Measurements from ENCODE around the gene LCNL1. TPM values are rescaled to one million over a fixed set of nuclear protein-coding genes. Genes with fewer than 3 reads are reported as not detected.
"Not testable (repeated sequence)": the region's sequence is repeated elsewhere in the genome, so short reads cannot be mapped to it uniquely, and the experiment has no call there.

Gene LCNL1
- total RNA-seq, 1 experiment from 2014 or later: 0.21 TPM

DNA sequence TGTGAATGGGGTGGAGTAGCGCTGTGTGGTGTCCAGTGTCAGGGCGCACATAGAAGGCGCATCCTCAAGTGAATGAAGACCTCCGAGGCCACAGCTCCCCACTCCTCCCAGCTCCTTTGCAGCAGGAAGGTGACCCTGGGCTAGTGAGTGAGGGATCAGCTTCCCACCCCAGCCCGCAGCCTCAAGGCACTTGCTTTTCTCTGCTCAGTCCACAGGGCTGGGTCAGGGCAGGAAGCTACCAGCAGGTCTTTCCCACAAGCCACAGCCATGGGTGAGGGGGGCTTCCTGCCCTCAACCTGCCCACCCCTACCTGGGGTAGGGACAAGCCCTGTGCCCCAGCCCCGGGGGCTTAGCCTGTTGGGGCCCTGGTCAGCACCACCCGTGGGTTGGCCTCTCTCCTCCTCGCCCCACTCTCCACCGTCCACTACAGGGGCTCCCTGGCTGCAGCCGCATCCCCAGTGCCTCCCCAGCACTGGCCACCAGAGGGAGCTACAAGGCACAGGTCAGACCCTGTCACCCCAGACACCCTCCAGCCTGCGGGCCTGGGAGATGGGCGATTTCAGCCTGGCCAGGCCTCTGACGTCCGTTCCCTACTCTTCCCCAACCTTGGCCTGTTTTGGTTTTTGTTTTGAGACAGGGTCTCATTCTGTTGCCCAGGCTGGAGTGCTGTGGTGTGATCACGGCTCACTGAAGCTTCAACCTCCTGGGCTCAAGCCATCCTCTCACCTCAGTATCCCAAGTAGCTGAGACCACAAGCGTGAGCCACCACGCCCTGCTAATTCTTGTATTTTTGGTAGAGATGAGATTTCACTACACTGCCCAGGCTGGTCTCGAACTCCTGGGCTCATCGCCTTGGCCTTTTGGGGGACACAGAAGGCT, 46.5 kb downstream of the LCNL1 start:
- Histone ChIP-seq H3K27me3 (ENCODE audit: control insufficient read depth, insufficient read depth, low read length) (peaks cover 17% of the 10 kb centered on the region), H3K4me3 (ENCODE audit: insufficient read depth, low read depth, low read length) (peak overlapping the region; percentile 53; the same call in 1 of the 2 replicates), H3K36me3 (replicated peaks; ENCODE audit: control insufficient read depth, insufficient read depth, low read length) (no peaks in the 10 kb centered on the region)
- peak; percentile 94 for DNase-seq

- H3K4me3 ChIP-seq (ENCODE audit: insufficient read depth, low read depth, low read length): no peak overlapping the region
- no peak for DNase-seq
Measured at GRCh38 chr9:137030006-137030405, 47.2 kb downstream of the LCNL1 start.

DNA sequence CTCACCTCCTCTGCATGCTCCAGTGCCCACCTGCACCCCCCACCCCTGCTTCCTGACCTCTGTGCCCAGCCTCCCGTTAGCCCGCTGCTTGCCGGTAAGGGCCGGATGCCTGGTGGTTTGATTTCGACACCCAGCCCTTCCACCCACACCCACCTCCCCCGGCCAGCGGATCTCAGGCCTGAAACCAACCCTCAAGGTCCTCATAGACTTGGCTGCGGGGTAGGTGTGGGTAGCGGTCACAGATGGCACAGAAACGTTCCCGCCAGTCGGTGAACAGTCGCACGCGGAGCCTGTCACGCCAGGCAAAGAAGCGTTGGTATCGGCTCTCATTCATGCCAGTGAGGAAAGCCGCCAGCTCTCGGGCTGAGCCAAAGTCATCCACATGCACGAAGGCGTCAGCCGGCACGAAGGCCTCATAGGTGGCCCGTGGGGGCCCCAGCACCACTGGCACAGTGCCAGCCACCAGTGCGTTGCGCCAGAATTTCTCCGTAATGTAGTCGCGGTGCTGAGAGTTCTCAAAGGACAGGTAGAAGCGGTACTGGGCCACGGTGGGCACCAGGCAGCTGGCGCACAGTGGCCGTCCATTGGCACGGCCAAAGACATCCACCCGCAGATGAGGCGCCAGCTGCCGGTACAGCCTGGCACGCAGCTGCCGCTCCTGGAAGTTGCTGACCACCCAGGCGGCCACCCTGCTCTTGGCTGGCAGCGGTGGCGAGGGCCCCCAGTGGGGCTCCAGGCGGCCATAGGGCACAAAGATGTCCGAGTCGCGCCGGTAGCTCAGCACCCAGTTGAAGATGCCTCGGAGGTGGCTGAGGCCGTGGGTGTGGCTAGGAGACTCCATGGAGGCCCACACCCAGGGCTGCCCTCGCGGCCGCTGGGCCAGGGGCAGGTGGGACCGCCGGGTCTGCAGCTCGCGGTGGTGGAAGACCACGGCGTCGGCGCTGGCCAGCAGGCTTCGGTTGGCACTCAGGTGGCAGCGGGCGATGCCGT, 48.0 kb downstream of the LCNL1 start:
- Histone ChIP-seq H3K36me3 (replicated peaks; ENCODE audit: control insufficient read depth, insufficient read depth, low read length) (no peaks in the 10 kb centered on the region), H3K27me3 (ENCODE audit: control insufficient read depth, insufficient read depth, low read length) (peaks cover 17% of the 10 kb centered on the region), H3K4me3 (ENCODE audit: insufficient read depth, low read depth, low read length) (no peak overlapping the region)
- DNase-seq: no peak

More at GRCh38 chr9:137030006-137030405, 47.2 kb downstream of the LCNL1 start:
- Histone ChIP-seq H3K27me3 (ENCODE audit: control insufficient read depth, insufficient read depth, low read length) (peaks cover 17% of the 10 kb centered on the region), H3K36me3 (replicated peaks; ENCODE audit: control insufficient read depth, insufficient read depth, low read length) (no peaks in the 10 kb centered on the region)

GRCh38 chr9:137031904-137032640, 49.3 kb downstream of the LCNL1 start, which contains the start of gene FUT7:
Gene FUT7 (minus strand): TSS chr9:137032088. CDS start chr9:137031991, 97 bp downstream.
- Histone ChIP-seq H3K36me3 (replicated peaks; ENCODE audit: control insufficient read depth, insufficient read depth, low read length) (no peaks in the 10 kb centered on the region), H3K27me3 (ENCODE audit: control insufficient read depth, insufficient read depth, low read length) (peaks cover 16% of the 10 kb centered on the region), H3K4me3 (ENCODE audit: insufficient read depth, low read depth, low read length) (no peak within 1 kb of the TSS)
- DNase-seq: no peak

DNA sequence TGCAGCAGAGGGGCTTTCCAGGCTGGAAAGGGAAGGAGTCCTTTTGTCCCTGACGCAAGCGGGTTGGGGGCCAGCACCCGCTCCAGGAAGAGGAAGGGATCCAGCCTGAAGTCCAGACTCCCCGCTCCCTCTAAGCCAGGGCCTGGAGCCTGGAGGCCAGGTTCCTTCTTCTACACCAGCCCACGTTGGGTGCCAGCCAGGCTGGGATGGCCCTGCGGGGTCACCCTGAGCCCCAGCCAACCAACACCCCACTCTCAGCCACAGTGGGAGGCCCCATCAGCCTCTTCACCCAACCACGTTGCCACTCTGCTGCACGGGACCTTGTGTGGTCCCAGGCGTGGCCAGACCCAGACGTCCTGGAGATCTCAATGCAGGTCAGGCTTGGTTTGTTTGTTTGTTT, 50.1 kb downstream of the LCNL1 start:
- DNase-seq: no peak
- Histone ChIP-seq H3K4me3 (ENCODE audit: insufficient read depth, low read depth, low read length) (no peak overlapping the region), H3K27me3 (ENCODE audit: control insufficient read depth, insufficient read depth, low read length) (peaks cover 10% of the 10 kb centered on the region), H3K36me3 (replicated peaks; ENCODE audit: control insufficient read depth, insufficient read depth, low read length) (no peaks in the 10 kb centered on the region)

DNA sequence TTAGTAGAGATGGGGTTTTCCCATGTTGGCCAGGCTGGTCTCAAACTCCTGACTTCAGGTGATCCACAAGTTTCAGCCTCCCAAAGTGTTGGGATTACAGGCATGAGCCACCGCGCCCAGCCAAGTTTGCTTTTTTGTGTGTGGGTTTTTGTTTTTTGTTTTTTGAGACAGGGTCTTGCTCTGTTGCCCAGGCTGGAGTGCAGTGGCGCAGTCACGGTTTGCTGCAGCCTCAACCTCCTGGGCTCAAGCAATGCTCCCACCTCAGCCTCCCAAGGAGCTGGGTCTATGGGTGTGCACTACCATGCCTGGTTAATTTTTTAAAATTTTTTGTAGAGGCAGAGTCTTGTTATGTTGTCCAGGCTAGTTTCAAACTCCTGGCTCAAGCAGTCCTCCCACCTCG, 50.7 kb downstream of the LCNL1 start:
- H3K27me3 ChIP-seq (ENCODE audit: control insufficient read depth, insufficient read depth, low read length); DNase-seq; H3K4me3 ChIP-seq (ENCODE audit: insufficient read depth, low read depth, low read length); H3K36me3 ChIP-seq (replicated peaks; ENCODE audit: control insufficient read depth, insufficient read depth, low read length): not testable (repeated sequence)

- Histone ChIP-seq H3K4me3 (ENCODE audit: insufficient read depth, low read depth, low read length) (no peak overlapping the region), H3K27me3 (ENCODE audit: control insufficient read depth, insufficient read depth, low read length) (peaks cover under 1% of the 10 kb centered on the region; the same call in 1 of the 2 replicates), H3K36me3 (replicated peaks; ENCODE audit: control insufficient read depth, insufficient read depth, low read length) (no peaks in the 10 kb centered on the region)
- DNase-seq: peak; percentile 75
Measured at GRCh38 chr9:137034039-137034708, 51.4 kb downstream of the LCNL1 start.

GRCh38 chr9:137034709-137035506, 52.1 kb downstream of the LCNL1 start:
- Histone ChIP-seq H3K27me3 (ENCODE audit: control insufficient read depth, insufficient read depth, low read length) (no peaks in the 10 kb centered on the region; the same call in 1 of the 2 replicates), H3K36me3 (replicated peaks; ENCODE audit: control insufficient read depth, insufficient read depth, low read length) (no peaks in the 10 kb centered on the region; the same call in 1 of the 2 replicates), H3K4me3 (ENCODE audit: insufficient read depth, low read depth, low read length) (no peak overlapping the region)
- DNase-seq: peak; percentile 98

Other genes with a start within 250 kb of the LCNL1 start
- 0.76 and 1.4 TPM in 2 replicates for gene LCN10, start 240.1 kb upstream of the LCNL1 start, total RNA-seq (2014; rRNA removed; shearing (Covaris generic))
- not detected in 2 replicates for gene LCN6, start 234.5 kb upstream of the LCNL1 start, total RNA-seq (2014; rRNA removed; shearing (Covaris generic))
- not detected in 2 replicates for gene LCN8, start 224.8 kb upstream of the LCNL1 start, total RNA-seq (2014; rRNA removed; shearing (Covaris generic))
- gene LCN15, start 218.5 kb upstream of the LCNL1 start, total RNA-seq (2014; rRNA removed; shearing (Covaris generic)): 0.18 TPM in 1 of 2 replicates, not detected in the other
- 73.9 and 80.6 TPM in 2 replicates for gene TMEM141, start 191.6 kb upstream of the LCNL1 start, total RNA-seq (2014; rRNA removed; shearing (Covaris generic))
- 0.66 and 0.85 TPM in 2 replicates for gene CCDC183, start 186.7 kb upstream of the LCNL1 start, total RNA-seq (2014; rRNA removed; shearing (Covaris generic))
- gene RABL6, start 175.0 kb upstream of the LCNL1 start, total RNA-seq (2014; rRNA removed; shearing (Covaris generic)): 150 TPM in 2 replicates
- gene AJM1, start 140.5 kb upstream of the LCNL1 start, total RNA-seq (2014; rRNA removed; shearing (Covaris generic)): 0.14 and 0.52 TPM in 2 replicates
- gene PHPT1, start 133.6 kb upstream of the LCNL1 start, total RNA-seq (2014; rRNA removed; shearing (Covaris generic)): 68.2 and 75.5 TPM in 2 replicates
- gene MAMDC4, start 130.6 kb upstream of the LCNL1 start, total RNA-seq (2014; rRNA removed; shearing (Covaris generic)): 1.2 and 3.0 TPM in 2 replicates
- 213 and 240 TPM in 2 replicates for gene EDF1, start 116.7 kb upstream of the LCNL1 start, total RNA-seq (2014; rRNA removed; shearing (Covaris generic))
- 40.9 and 48.6 TPM in 2 replicates for gene TRAF2, start 96.5 kb upstream of the LCNL1 start, total RNA-seq (2014; rRNA removed; shearing (Covaris generic))
- gene FBXW5, start 38.3 kb upstream of the LCNL1 start, total RNA-seq (2014; rRNA removed; shearing (Covaris generic)): 97.5 and 105 TPM in 2 replicates
- not detected in 2 replicates for gene C8G, start 37.8 kb upstream of the LCNL1 start, total RNA-seq (2014; rRNA removed; shearing (Covaris generic))
- 0.38 and 2.9 TPM in 2 replicates for gene LCN12, start 30.7 kb upstream of the LCNL1 start, total RNA-seq (2014; rRNA removed; shearing (Covaris generic))
- 1.3 and 2.0 TPM in 2 replicates for gene PTGDS, start 5.5 kb upstream of the LCNL1 start, total RNA-seq (2014; rRNA removed; shearing (Covaris generic))
- gene PAXX, start 9.4 kb downstream of the LCNL1 start, total RNA-seq (2014; rRNA removed; shearing (Covaris generic)): 45.7 and 53.2 TPM in 2 replicates
- gene CLIC3, start 13.6 kb downstream of the LCNL1 start, total RNA-seq (2014; rRNA removed; shearing (Covaris generic)): not detected in 2 replicates
- gene ABCA2, start 45.2 kb downstream of the LCNL1 start, total RNA-seq (2014; rRNA removed; shearing (Covaris generic)): 6.8 and 10.4 TPM in 2 replicates
- gene FUT7, start 49.1 kb downstream of the LCNL1 start, total RNA-seq (2014; rRNA removed; shearing (Covaris generic)): not detected in 2 replicates
- 10.1 and 25.1 TPM in 2 replicates for gene NPDC1, start 63.2 kb downstream of the LCNL1 start, total RNA-seq (2014; rRNA removed; shearing (Covaris generic))
- gene ENTPD2, start 71.1 kb downstream of the LCNL1 start, total RNA-seq (2014; rRNA removed; shearing (Covaris generic)): not detected in 2 replicates
- 59.7 and 59.9 TPM in 2 replicates for gene SAPCD2, start 87.6 kb downstream of the LCNL1 start, total RNA-seq (2014; rRNA removed; shearing (Covaris generic))
- 9.0 and 14.9 TPM in 2 replicates for gene UAP1L1, start 94.5 kb downstream of the LCNL1 start, total RNA-seq (2014; rRNA removed; shearing (Covaris generic))
- 70.5 and 70.9 TPM in 2 replicates for gene MAN1B1, start 104.0 kb downstream of the LCNL1 start, total RNA-seq (2014; rRNA removed; shearing (Covaris generic))
- 15.8 and 18.2 TPM in 2 replicates for gene DPP7, start 131.7 kb downstream of the LCNL1 start, total RNA-seq (2014; rRNA removed; shearing (Covaris generic))
- gene GRIN1, start 156.2 kb downstream of the LCNL1 start, total RNA-seq (2014; rRNA removed; shearing (Covaris generic)): 0.33 and 0.52 TPM in 2 replicates
- 0.59 and 0.67 TPM in 2 replicates for gene LRRC26, start 187.1 kb downstream of the LCNL1 start, total RNA-seq (2014; rRNA removed; shearing (Covaris generic))
- not detected in 2 replicates for gene TMEM210, start 189.1 kb downstream of the LCNL1 start, total RNA-seq (2014; rRNA removed; shearing (Covaris generic))
- 26.2 and 37.0 TPM in 2 replicates for gene ANAPC2, start 205.6 kb downstream of the LCNL1 start, total RNA-seq (2014; rRNA removed; shearing (Covaris generic))
- 109 and 143 TPM in 2 replicates for gene SSNA1, start 205.7 kb downstream of the LCNL1 start, total RNA-seq (2014; rRNA removed; shearing (Covaris generic))
- gene TPRN, start 217.7 kb downstream of the LCNL1 start, total RNA-seq (2014; rRNA removed; shearing (Covaris generic)): 19.3 and 23.3 TPM in 2 replicates
- 59.1 and 62.3 TPM in 2 replicates for gene TMEM203, start 222.7 kb downstream of the LCNL1 start, total RNA-seq (2014; rRNA removed; shearing (Covaris generic))
- gene NDOR1, start 222.7 kb downstream of the LCNL1 start, total RNA-seq (2014; rRNA removed; shearing (Covaris generic)): 22.2 and 22.7 TPM in 2 replicates
- 1.0 TPM in 2 replicates for gene RNF208, start 239.2 kb downstream of the LCNL1 start, total RNA-seq (2014; rRNA removed; shearing (Covaris generic))
- gene CYSRT1, start 242.2 kb downstream of the LCNL1 start, total RNA-seq (2014; rRNA removed; shearing (Covaris generic)): 0.83 and 2.9 TPM in 2 replicates
- gene RNF224, start 244.5 kb downstream of the LCNL1 start, total RNA-seq (2014; rRNA removed; shearing (Covaris generic)): not detected in 2 replicates
- gene SLC34A3, start 247.9 kb downstream of the LCNL1 start, total RNA-seq (2014; rRNA removed; shearing (Covaris generic)): 0.03 TPM in 1 of 2 replicates, not detected in the other

Data from H7 (cell line).